HL-60 (cell line): ENCODE measurements around the gene CNKSR2.

Experiments
- DNase-seq, 2 experiments: peaks; one replicate each; pipeline ENCODE4 v3.0.0-alpha.2; 2010 to 2020; ENCODE audit warnings: low read depth in 1 of 2, low spot score in 1 of 2
- H3K27ac ChIP-seq: fragments of 250-450 bp; sonication (Bioruptor Pico); replicated peaks from 2 replicates; pipeline ENCODE4 v1.5.1; 2020; ENCODE audit warnings: mild to moderate bottlenecking, moderate library complexity
- H3K27me3 ChIP-seq: fragments of 250-450 bp; sonication (Bioruptor Pico); 2 replicates; pipeline ENCODE4 v1.5.1; 2021; ENCODE audit warnings: mild to moderate bottlenecking, moderate library complexity; ENCODE audit not compliant: insufficient read depth, poor library complexity, severe bottlenecking
- H3K4me3 ChIP-seq: replicated peaks from 2 replicates; pipeline ENCODE4 v1.5.1; 2011; ENCODE audit warnings: mild to moderate bottlenecking, control low read depth, low read length; ENCODE audit not compliant: insufficient read depth
- CTCF ChIP-seq: IDR thresholded peaks from one replicate; pipeline ENCODE4 v1.5.1; 2011; ENCODE audit warnings: low read length, control low read depth, inconsistent platforms; ENCODE audit not compliant: insufficient read depth
- GABPA ChIP-seq: IDR thresholded peaks from 2 replicates; pipeline ENCODE4 v1.6.1; 2012; ENCODE audit warnings: low read depth
- POLR2AphosphoS5 ChIP-seq: IDR thresholded peaks from 2 replicates; pipeline ENCODE4 v1.6.1; 2012; ENCODE audit warnings: low read depth
- SPI1 ChIP-seq: IDR thresholded peaks from 2 replicates; pipeline ENCODE4 v1.6.1; 2012; ENCODE audit warnings: low read depth, mild to moderate bottlenecking, borderline replicate concordance
- TF ChIP-seq, protein P1 (sequence below): IDR thresholded peaks from 2 replicates; pipeline ENCODE4 v1.6.1; 2012; ENCODE audit warnings: low read depth; ENCODE audit not compliant: insufficient replicate concordance

CNKSR2 gene

DNA sequence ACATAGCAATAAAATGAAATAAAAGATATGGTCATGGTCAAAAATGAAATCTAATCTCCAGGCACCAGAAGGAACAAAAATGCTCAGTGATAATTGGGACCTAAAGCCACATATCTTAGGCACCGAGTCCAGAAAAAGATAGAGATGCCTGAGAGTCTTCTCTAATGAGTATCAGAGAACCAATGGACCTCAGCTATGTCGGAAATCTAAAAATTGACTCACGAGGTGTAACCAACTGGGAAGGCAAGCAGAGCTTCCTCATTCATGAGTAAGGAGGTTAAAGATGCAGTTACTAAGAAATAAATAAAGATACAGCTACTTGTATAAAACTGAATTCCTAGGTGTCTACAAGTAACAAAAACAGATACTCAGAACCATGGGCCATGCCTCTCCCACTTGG lies 211.8 kb downstream of the CNKSR2 start:
- no peaks in the 10 kb centered on the region for H3K27me3 ChIP-seq
- H3K27ac ChIP-seq = no peak overlapping the region
- no peak for DNase-seq
- no peak overlapping the region for H3K4me3 ChIP-seq
- TF ChIP-seq GABPA (no peak), POLR2AphosphoS5 (no peak), SPI1 (no peak), CTCF (no peak)
- TF ChIP-seq, protein P1, sequence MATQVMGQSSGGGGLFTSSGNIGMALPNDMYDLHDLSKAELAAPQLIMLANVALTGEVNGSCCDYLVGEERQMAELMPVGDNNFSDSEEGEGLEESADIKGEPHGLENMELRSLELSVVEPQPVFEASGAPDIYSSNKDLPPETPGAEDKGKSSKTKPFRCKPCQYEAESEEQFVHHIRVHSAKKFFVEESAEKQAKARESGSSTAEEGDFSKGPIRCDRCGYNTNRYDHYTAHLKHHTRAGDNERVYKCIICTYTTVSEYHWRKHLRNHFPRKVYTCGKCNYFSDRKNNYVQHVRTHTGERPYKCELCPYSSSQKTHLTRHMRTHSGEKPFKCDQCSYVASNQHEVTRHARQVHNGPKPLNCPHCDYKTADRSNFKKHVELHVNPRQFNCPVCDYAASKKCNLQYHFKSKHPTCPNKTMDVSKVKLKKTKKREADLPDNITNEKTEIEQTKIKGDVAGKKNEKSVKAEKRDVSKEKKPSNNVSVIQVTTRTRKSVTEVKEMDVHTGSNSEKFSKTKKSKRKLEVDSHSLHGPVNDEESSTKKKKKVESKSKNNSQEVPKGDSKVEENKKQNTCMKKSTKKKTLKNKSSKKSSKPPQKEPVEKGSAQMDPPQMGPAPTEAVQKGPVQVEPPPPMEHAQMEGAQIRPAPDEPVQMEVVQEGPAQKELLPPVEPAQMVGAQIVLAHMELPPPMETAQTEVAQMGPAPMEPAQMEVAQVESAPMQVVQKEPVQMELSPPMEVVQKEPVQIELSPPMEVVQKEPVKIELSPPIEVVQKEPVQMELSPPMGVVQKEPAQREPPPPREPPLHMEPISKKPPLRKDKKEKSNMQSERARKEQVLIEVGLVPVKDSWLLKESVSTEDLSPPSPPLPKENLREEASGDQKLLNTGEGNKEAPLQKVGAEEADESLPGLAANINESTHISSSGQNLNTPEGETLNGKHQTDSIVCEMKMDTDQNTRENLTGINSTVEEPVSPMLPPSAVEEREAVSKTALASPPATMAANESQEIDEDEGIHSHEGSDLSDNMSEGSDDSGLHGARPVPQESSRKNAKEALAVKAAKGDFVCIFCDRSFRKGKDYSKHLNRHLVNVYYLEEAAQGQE = no peak

DNA sequence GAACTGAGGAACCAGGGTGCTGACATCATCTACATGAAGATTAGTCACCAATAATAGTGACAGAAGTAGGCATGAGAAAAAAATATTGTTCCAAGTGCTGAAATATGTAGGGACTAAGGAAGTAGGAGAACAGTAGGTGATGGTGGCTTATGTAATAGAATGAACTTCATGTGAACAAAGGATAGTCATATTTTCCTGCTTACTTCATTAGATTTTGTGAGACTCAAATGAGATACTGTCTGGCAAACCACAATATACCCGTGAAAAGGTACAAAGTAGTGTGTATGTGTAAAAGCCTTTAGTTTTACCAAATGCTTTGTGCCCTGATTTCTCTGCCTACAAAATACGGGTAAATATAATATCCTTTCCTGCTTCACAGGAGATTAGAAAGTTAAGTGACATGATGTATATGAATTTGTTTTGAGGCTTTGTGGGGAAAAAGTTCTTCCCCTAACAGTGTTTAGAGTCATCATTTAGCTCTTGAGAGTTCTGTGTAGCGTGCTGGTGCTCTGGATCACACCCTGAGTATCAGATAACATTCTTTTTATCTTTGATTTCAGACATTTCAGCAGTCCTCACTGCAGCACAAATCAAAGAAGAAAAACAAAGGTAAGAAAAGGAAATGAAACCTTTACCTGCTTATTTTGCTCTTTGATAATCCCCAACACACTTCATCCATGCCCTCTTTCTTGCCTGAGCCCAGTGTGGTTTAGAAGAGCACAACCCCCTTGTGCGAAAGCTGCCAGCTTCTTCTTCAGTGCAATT lies 216.0 kb downstream of the CNKSR2 start:
- TF ChIP-seq POLR2AphosphoS5 (no peak), CTCF (no peak), SPI1 (no peak), GABPA (no peak)
- TF ChIP-seq, protein P1 = no peak
- no peak for DNase-seq
- Histone ChIP-seq H3K27ac (no peak overlapping the region), H3K4me3 (no peak overlapping the region), H3K27me3 (no peaks in the 10 kb centered on the region)

- Histone ChIP-seq H3K27me3 (no peaks in the 10 kb centered on the region), H3K27ac (no peak overlapping the region), H3K4me3 (no peak overlapping the region)
- no peak for DNase-seq
- TF ChIP-seq GABPA (no peak), CTCF (no peak), SPI1 (no peak), POLR2AphosphoS5 (no peak)
- TF ChIP-seq, protein P1 = no peak
Measured at GRCh38 chrX:21606002-21606401, 231.8 kb downstream of the CNKSR2 start.
